ENCODE data around the gene KCNB1. TPM values are rescaled to one million over a fixed set of nuclear protein-coding genes. Genes with fewer than 3 reads are reported as not detected.

KCNB1 gene
- total RNA-seq, 2 experiments from 2014 or later: not detected

DNA sequence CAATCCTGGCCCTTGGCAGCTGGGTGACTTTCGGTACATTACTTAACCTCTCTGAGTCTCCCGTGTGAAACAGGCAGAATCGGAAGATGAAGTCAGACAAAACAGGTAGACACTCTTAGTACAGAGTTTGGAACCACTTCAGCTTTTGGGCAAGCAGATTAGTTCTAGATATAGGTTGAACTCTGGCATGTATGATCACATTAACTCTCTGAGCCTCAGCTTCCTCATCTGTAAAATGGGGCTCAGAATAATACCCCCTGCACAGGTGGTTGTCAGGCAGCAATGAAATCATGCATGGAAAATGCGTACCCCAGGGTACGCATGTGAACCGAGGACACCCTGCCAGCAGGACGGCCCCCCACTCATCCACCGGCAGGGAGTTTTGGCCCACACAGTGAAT, 87.7 kb downstream of the KCNB1 start:
- no peaks in the 10 kb centered on the region for H3K9me3 Mint-ChIP-seq (ENCODE audit: low read depth)
- no peak overlapping the region for H3K27ac Mint-ChIP-seq
- no peaks in the 10 kb centered on the region for H3K4me1 Mint-ChIP-seq
- no peak for ATAC-seq
- no peak for DNase-seq
- ChIA-PET POLR2A (no interaction called here), CTCF (interaction anchor here (3.7 kb wide), 1 partner anchor 10 kb away, joined by 22 read pairs; no protein-coding TSS in a partner anchor)
- H3K27me3 Mint-ChIP-seq: peaks cover 12% of the 10 kb centered on the region
- H3K36me3 Mint-ChIP-seq (ENCODE audit: low read depth): no peaks in the 10 kb centered on the region
- intact Hi-C loops (cut with DNase I, micrococcal nuclease): no loop called here
- no peak overlapping the region for H3K4me3 Mint-ChIP-seq

DNA sequence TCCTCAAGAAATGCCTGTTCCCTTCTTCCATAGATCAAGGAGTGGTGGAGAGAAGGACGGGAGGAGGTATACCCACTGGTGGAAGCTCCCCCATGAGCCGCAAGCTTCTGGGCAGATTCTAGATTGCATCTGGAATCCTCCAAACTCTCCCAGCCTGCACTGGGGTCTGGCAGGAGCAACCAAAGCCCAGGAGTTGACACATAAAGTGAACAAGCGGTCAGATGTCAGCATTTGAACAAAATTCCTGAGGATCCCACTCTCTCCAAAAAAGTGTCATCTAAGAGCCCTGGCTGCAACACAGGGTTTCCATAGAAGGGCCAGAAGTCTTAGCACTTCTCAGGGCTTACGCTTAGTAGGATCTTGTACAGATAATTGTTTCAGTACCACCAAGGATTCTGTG, 88.2 kb downstream of the KCNB1 start:
- CTCF ChIA-PET: interaction anchor here (3.7 kb wide), 1 partner anchor 10 kb away, joined by 22 read pairs; no protein-coding TSS in a partner anchor
- peaks cover 14% of the 10 kb centered on the region for H3K27me3 Mint-ChIP-seq
- H3K4me1 Mint-ChIP-seq: no peaks in the 10 kb centered on the region
- ATAC-seq (no peak), DNase-seq (no peak)
- H3K9me3 Mint-ChIP-seq (ENCODE audit: low read depth): no peaks in the 10 kb centered on the region
- no peaks in the 10 kb centered on the region for H3K36me3 Mint-ChIP-seq (ENCODE audit: low read depth)
- intact Hi-C loops (cut with DNase I, micrococcal nuclease): no loop called here
- POLR2A ChIA-PET: no interaction called here
- H3K4me3 Mint-ChIP-seq: no peak overlapping the region
- no peak overlapping the region for H3K27ac Mint-ChIP-seq

DNA sequence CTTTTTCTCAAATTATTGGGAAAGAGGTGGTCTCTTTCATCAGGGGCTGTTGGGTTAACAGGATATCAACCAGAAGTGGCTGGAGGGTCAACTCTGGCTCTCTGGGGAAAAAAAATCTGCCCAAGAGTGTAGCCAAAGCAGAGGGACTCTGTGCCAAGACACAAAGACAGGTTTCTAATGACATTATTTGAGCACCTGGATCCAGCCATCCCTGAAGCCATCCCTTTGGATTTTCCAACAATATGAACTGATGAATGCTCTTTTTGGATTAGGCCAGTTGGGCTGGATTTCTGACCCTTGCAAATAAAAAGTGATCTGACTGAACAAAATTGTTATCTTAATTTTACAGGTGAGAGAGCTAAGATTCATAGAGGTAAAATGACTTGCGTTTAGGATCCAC, 88.7 kb downstream of the KCNB1 start:
- H3K36me3 Mint-ChIP-seq (ENCODE audit: low read depth): no peaks in the 10 kb centered on the region
- H3K27ac Mint-ChIP-seq: no peak overlapping the region
- DNase-seq (no peak), ATAC-seq (no peak)
- H3K27me3 Mint-ChIP-seq: peaks cover 16% of the 10 kb centered on the region
- no peaks in the 10 kb centered on the region for H3K4me1 Mint-ChIP-seq
- intact Hi-C loops (cut with DNase I, micrococcal nuclease): no loop called here
- POLR2A ChIA-PET: no interaction called here
- CTCF ChIA-PET: interaction anchor here (3.7 kb wide), 1 partner anchor 9 kb away, joined by 22 read pairs; no protein-coding TSS in a partner anchor
- H3K4me3 Mint-ChIP-seq: no peak overlapping the region
- no peaks in the 10 kb centered on the region for H3K9me3 Mint-ChIP-seq (ENCODE audit: low read depth)

DNA sequence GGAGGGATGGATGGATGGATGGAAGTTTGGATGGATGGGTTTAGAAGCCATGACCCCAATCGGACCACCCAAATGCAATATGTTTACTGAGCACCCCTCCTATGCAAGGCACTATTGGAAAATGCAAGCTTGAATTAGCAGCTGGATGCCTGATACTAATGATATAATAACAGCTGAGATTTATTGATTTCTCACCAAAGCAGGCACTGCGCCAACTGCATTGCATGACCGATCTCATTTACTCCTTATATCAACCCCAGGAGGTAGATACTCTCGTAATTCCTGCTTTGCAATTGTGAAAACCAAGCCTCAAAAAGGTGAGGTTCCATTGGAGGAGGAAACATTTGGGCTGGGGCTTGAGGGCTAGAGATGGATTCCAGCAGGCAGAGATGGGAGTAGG, 89.7 kb downstream of the KCNB1 start:
- intact Hi-C loops (cut with DNase I, micrococcal nuclease): no loop called here
- H3K4me3 Mint-ChIP-seq: no peak overlapping the region
- CTCF ChIA-PET: no interaction called here
- DNase-seq (no peak), ATAC-seq (no peak)
- POLR2A ChIA-PET: no interaction called here
- no peaks in the 10 kb centered on the region for H3K4me1 Mint-ChIP-seq
- no peak overlapping the region for H3K27ac Mint-ChIP-seq
- H3K36me3 Mint-ChIP-seq (ENCODE audit: low read depth): no peaks in the 10 kb centered on the region
- H3K9me3 Mint-ChIP-seq (ENCODE audit: low read depth): no peaks in the 10 kb centered on the region
- peaks cover 18% of the 10 kb centered on the region for H3K27me3 Mint-ChIP-seq

DNA sequence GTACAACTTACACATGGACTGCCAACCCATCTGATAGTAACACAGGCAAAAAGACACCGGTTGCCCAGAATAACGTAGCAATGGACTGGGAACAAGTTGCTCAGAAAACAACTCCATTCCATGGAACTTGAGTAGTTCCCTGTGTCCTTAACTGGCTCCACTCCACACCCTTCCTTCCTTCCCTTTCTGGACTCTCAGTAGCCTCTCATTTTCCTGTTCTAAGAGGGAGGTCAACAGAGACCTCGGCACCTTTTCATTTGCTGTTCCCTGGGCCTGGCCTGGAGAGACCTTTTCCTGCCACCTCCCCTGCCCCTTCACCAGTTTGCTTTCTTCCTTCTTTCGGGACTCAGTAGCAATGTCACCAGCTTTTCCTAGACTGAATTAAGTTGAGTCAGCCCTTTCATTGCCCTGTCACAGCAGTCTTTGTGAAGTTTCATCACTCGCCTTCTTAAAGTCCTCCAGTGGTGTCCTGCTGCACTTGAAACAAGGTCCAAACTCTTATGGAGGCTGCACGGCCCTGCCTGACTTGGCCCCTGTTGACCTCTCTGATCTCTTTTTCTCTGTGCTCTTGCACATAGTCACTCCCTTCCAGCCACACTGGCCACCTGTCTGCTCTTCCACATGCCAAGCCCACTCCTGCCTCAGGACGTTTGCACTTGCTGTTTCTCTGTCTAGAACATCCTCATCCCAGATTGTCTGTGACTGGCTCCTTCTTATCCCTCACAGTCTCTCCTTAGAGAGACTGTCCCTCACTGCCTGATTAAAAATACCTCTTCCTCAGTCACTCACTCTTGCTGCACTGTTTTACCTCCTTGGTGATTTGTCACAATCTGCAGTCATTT, 90.8 kb downstream of the KCNB1 start:
- Mint-ChIP-seq H3K9me3 (ENCODE audit: low read depth) (no peaks in the 10 kb centered on the region), H3K4me1 (no peaks in the 10 kb centered on the region), H3K36me3 (ENCODE audit: low read depth) (no peaks in the 10 kb centered on the region), H3K4me3 (no peak overlapping the region), H3K27me3 (peaks cover 21% of the 10 kb centered on the region), H3K27ac (no peak overlapping the region)
- ATAC-seq: no peak
- ChIA-PET CTCF (no interaction called here), POLR2A (no interaction called here)
- intact Hi-C loops (cut with DNase I, micrococcal nuclease): no loop called here
- DNase-seq: no peak

DNA sequence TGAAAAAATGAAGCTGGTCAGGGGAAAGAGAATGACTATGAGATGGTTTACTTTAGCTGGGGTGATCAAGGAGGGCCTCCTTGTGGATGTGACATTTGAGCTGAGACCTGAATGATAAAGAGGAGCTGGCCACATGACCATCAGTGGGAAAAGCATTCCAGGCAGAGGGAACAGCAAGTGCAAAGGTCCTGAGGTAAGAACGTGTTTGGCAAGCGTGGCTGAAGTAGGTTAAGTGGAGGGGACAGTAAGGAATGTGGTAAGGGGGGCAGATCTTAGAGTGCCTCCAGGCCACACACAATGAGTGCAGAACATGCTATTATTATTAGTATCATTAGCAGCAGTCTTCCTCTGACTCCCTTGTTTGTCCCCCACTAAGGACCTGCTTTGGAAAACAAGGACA, 92.6 kb downstream of the KCNB1 start:
- Mint-ChIP-seq H3K36me3 (ENCODE audit: low read depth) (no peaks in the 10 kb centered on the region), H3K27me3 (peaks cover 24% of the 10 kb centered on the region), H3K4me3 (no peak overlapping the region), H3K9me3 (ENCODE audit: low read depth) (no peaks in the 10 kb centered on the region), H3K27ac (no peak overlapping the region), H3K4me1 (no peaks in the 10 kb centered on the region)
- ATAC-seq (no peak), DNase-seq (no peak)
- CTCF ChIA-PET: interaction anchor here (0.6 to 0.9 kb wide), 2 partner anchors 10 to 39 kb away, joined by 3 read pairs; no protein-coding TSS in a partner anchor
- intact Hi-C loops (cut with DNase I, micrococcal nuclease): loop anchor here in 1 of 2 experiments (5.0 kb wide), 1 partner anchor 92 kb away; the partner anchor contains the start of gene KCNB1
- POLR2A ChIA-PET: no interaction called here

DNA sequence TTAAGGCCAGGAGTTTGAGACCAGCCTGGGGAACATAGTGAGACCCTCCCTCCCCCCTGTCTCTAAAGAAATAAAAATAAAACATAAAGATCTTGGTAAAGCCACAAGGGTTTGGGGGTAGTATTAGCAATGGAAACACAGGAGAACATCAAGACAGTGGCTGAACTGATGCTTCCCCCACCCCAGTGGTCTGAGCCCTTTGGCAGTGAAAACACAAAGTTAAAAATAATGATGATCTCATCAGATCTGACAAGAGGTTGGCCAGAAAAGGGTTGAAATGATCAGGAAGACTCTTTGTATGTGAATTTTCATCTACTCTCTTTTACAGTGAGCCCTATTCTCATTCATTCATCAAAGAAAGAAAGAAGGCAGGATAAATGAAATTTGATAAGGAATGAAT, 93.7 kb downstream of the KCNB1 start:
- Mint-ChIP-seq H3K27me3 (peaks cover 31% of the 10 kb centered on the region), H3K4me1 (no peaks in the 10 kb centered on the region), H3K36me3 (ENCODE audit: low read depth) (no peaks in the 10 kb centered on the region), H3K4me3 (no peak overlapping the region), H3K9me3 (ENCODE audit: low read depth) (no peaks in the 10 kb centered on the region), H3K27ac (no peak overlapping the region)
- ChIA-PET POLR2A (no interaction called here), CTCF (interaction anchor here (0.9 kb wide), 2 partner anchors 9 to 120 kb away, joined by 3 to 5 read pairs; no protein-coding TSS in a partner anchor)
- ATAC-seq (no peak), DNase-seq (no peak)
- intact Hi-C loops (cut with DNase I, micrococcal nuclease): loop anchor here in 1 of 2 experiments (5.0 kb wide), 1 partner anchor 94 kb away; the partner anchor contains the start of gene KCNB1

DNA sequence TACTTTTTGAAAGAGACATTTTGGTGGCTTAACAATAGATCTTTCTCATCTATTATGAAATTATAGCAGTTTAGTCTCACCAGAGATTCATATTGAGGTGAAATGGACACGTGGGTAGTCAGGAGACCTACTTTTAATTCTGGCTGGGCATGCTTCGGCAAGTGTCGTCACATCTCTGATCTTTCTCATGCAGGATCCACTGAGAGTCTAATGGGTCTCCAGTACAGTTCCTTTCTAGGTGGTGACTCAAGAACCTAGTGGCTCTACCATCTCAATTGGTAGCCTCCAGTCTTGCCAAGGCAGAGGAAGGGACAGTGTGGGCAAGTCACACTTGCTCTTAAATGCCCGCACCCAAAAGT, 94.9 kb downstream of the KCNB1 start:
- intact Hi-C loops (cut with DNase I, micrococcal nuclease): loop anchor here in 1 of 2 experiments (5.0 kb wide), 1 partner anchor 95 kb away; the partner anchor contains the start of gene KCNB1
- DNase-seq: no peak

DNA sequence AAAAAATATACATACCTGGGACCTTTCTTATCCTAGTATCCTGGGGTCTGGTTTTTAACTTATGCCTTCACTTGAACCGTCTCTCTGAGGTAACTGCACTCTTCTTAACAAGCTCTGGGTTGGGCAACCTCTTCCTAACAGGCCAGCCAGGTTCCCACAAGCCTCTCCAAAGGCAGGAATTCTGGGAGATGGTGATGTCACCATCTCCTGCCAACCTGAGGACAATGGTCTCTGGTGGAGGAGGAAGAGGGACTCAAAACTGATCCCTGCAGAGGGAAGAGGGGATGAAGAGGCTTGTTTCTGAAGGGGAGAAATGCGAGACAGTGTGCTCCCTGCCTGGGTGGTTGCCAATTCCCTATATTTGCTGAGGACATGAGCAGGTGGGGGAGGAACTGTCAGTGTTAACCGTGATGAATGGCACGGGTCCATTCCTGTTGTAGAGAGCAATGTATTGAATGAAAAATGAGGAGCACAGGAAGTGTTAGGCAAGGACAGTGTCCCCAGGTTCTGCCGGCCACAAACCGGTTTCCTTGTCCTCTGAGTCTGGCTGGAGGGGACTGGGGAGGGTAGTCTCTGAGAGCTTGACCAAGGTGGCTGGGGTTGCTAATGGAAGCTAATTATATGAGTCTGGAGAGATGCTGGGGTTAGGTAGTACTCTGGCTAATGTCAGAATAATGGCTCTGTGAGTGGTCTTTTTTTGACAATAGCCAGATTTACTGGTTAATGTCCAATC, 95.5 kb downstream of the KCNB1 start:
- Mint-ChIP-seq H3K36me3 (ENCODE audit: low read depth) (no peaks in the 10 kb centered on the region), H3K27me3 (peaks cover 31% of the 10 kb centered on the region), H3K27ac (no peak overlapping the region), H3K4me1 (no peaks in the 10 kb centered on the region), H3K9me3 (ENCODE audit: low read depth) (no peaks in the 10 kb centered on the region), H3K4me3 (no peak overlapping the region)
- ATAC-seq (no peak), DNase-seq (no peak)
- CTCF ChIA-PET: interaction anchor here (2.1 kb wide), 1 partner anchor 11 kb away, joined by 5 read pairs; no protein-coding TSS in a partner anchor
- intact Hi-C loops (cut with DNase I, micrococcal nuclease): loop anchor here in 1 of 2 experiments (5.0 kb wide), 1 partner anchor 95 kb away; the partner anchor contains the start of gene KCNB1
- POLR2A ChIA-PET: no interaction called here

More for the DNA sequence above, 94.9 kb downstream of the KCNB1 start:
- no peak overlapping the region for H3K27ac Mint-ChIP-seq
- ATAC-seq: no peak
- H3K36me3 Mint-ChIP-seq (ENCODE audit: low read depth): no peaks in the 10 kb centered on the region
- H3K4me3 Mint-ChIP-seq: no peak overlapping the region
- peaks cover 32% of the 10 kb centered on the region for H3K27me3 Mint-ChIP-seq
- H3K4me1 Mint-ChIP-seq: no peaks in the 10 kb centered on the region
- ChIA-PET POLR2A (interaction anchor here (0.5 kb wide), 1 partner anchor 36 kb away, joined by 3 read pairs; no protein-coding TSS in a partner anchor), CTCF (no interaction called here)
- no peaks in the 10 kb centered on the region for H3K9me3 Mint-ChIP-seq (ENCODE audit: low read depth)

DNA sequence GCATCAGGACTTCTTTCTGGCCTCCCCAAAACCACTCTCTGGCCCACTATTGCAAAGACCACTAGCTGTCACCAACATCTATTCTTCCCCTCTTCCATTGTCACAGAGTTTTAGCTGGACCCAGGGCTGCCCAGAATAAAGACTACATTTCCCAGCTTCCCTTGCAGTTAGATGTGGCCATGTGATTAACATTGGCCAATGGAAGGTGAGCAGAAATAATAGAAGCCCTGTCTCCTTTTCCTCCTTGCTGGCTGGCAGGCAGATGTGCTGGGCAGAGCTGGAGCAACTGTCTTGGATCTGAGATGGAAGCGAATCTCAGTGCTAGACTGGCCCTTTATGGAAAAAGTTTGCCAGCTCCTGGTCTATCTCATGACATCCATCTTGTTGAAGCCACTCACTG, 97.0 kb downstream of the KCNB1 start:
- H3K27ac Mint-ChIP-seq: no peak overlapping the region
- peak; percentile 74 for ATAC-seq

More for the DNA sequence above, 97.0 kb downstream of the KCNB1 start:
- no peaks in the 10 kb centered on the region for H3K4me1 Mint-ChIP-seq
- ChIA-PET CTCF (interaction anchor here (0.5 to 3.8 kb wide), 14 partner anchors 10 to 883 kb away, joined by 3 to 22 read pairs (median 4); no protein-coding TSS in a partner anchor), POLR2A (no interaction called here)
- peak; percentile 6 for DNase-seq
- intact Hi-C loops (cut with DNase I, micrococcal nuclease): loop anchor here in 1 of 2 experiments (5.0 kb wide), 1 partner anchor 97 kb away; the partner anchor contains the start of gene KCNB1
- no peaks in the 10 kb centered on the region for H3K36me3 Mint-ChIP-seq (ENCODE audit: low read depth)
- H3K9me3 Mint-ChIP-seq (ENCODE audit: low read depth): no peaks in the 10 kb centered on the region
- H3K27me3 Mint-ChIP-seq: peaks cover 25% of the 10 kb centered on the region
- H3K4me3 Mint-ChIP-seq: no peak overlapping the region
